Measurements from ENCODE around the gene SQSTM1. TPM values are rescaled to one million over a fixed set of nuclear protein-coding genes. Genes with fewer than 3 reads are reported as not detected.

SQSTM1 gene
- total and polyA plus RNA-seq, 2 experiments from 2014 or later, result 211 to 265 TPM

DNA sequence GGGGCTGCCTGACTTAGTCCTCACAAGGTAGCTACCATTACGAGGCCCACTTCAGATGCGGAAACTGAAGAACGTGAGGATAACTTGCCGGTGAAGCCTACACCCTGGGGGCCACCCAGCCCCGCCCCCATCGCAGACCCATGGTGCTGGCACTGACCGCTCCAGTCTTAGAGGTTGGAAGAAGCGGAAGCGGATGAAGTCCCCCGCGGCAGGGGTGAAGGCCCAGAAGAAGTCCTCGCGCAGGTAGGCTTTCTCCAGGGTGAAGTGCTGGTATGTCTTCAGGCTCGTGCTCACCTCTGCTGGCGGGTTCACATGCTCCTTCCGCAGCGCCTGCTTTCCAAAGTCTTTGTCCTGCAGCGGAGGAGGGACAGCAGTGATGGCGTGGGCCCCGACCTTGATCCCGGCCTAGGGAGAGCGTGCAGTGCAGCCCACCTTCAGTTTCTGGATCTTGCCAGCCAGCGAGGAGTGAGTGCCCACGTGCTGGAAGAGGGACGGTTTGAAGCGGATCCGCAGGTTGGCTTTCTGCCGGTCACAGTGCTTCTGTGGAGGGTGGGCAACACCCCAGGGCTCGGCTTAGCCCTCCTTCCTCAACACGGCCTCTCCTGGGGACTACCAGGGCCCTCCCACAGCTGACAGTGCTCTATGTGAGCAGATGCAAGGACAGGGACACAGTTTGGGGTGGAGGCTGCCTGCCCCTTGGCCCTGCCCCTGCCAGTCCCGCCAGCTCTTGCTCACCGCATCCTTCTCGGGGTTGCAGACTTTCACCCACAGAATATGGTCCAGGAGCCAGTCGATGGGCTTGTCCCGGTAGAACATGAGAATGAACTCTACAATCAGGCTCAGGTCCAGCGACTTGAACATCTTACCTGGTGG is 21.7 kb upstream of the SQSTM1 start:
- peaks cover 22% of the 10 kb centered on the region for H3K79me2 ChIP-seq (ENCODE audit: insufficient read depth)
- no peak overlapping the region for H3K4me3 ChIP-seq
- no peak for TF ChIP-seq EZH2phosphoT487 (IDR thresholded peaks at IDR 0.05; ENCODE audit: insufficient read depth, low read depth)
- no peak for TF ChIP-seq EZH2 (IDR thresholded peaks at IDR 0.05; ENCODE audit: insufficient read depth, poor library complexity, severe bottlenecking)
- 94 to 96% methylated on average over 35 to 36 of the region's 36 CpGs for WGBS, 2 experiments (ENCODE audit: low coverage in 1 of 2, low lambda C conversion rate in 2 of 2, missing lambda C conversion rate in 2 of 2)
- H3K4me2 ChIP-seq (ENCODE audit: unreplicated experiment), result no peak overlapping the region
- no peaks in the 10 kb centered on the region for H3K9me2 ChIP-seq (ENCODE audit: insufficient read depth)
- peaks cover 5% of the 10 kb centered on the region for H3F3A ChIP-seq (ENCODE audit: insufficient read depth)
- no peaks in the 10 kb centered on the region for H4K20me1 ChIP-seq (ENCODE audit: insufficient read depth)
- H2AFZ ChIP-seq, result no peak overlapping the region
- in situ Hi-C loops (cut with MboI), result no loop called here
- no peak for DNase-seq
- H3K36me3 ChIP-seq (ENCODE audit: low read depth), result peaks cover 9% of the 10 kb centered on the region; the same call in 1 of the 2 replicates
- H3K4me1 ChIP-seq (ENCODE audit: insufficient read depth), result peaks cover 5% of the 10 kb centered on the region
- no peaks in the 10 kb centered on the region for H3K27me3 ChIP-seq (replicated peaks; ENCODE audit: insufficient read depth)
- H3K9me3 ChIP-seq (ENCODE audit: low read depth), result no peaks in the 10 kb centered on the region
- no peak overlapping the region for H3K9ac ChIP-seq
- no peak overlapping the region for H3K27ac ChIP-seq

- Histone ChIP-seq H3K9me2 (ENCODE audit: insufficient read depth) (no peaks in the 10 kb centered on the region), H4K20me1 (ENCODE audit: insufficient read depth) (no peaks in the 10 kb centered on the region), H3K9ac (no peak overlapping the region), H3K36me3 (ENCODE audit: low read depth) (peaks cover 9% of the 10 kb centered on the region; the same call in 1 of the 2 replicates), H3K4me1 (ENCODE audit: insufficient read depth) (peaks cover 11% of the 10 kb centered on the region), H3K4me3 (no peak overlapping the region), H3K27ac (no peak overlapping the region), H3K27me3 (replicated peaks; ENCODE audit: insufficient read depth) (no peaks in the 10 kb centered on the region), H2AFZ (no peak overlapping the region), H3F3A (ENCODE audit: insufficient read depth) (peaks cover 5% of the 10 kb centered on the region), H3K9me3 (ENCODE audit: low read depth) (no peaks in the 10 kb centered on the region), H3K4me2 (ENCODE audit: unreplicated experiment) (no peak overlapping the region), H3K79me2 (ENCODE audit: insufficient read depth) (peaks cover 28% of the 10 kb centered on the region)
- in situ Hi-C loops (cut with MboI), result no loop called here
- no peak for DNase-seq
- 87 to 90% methylated on average over 5 of the region's 5 CpGs for WGBS, 2 experiments (ENCODE audit: low coverage in 1 of 2, low lambda C conversion rate in 2 of 2, missing lambda C conversion rate in 2 of 2)
- TF ChIP-seq EZH2 (IDR thresholded peaks at IDR 0.05; ENCODE audit: insufficient read depth, poor library complexity, severe bottlenecking) (no peak), EZH2phosphoT487 (IDR thresholded peaks at IDR 0.05; ENCODE audit: insufficient read depth, low read depth) (no peak)
These were observed 21.1 kb upstream of the SQSTM1 start for GRCh38 chr5:179799644-179799973.

- no peak overlapping the region for H3K4me2 ChIP-seq (ENCODE audit: unreplicated experiment)
- peaks cover 5% of the 10 kb centered on the region for H3F3A ChIP-seq (ENCODE audit: insufficient read depth)
- H3K4me1 ChIP-seq (ENCODE audit: insufficient read depth), result peaks cover 17% of the 10 kb centered on the region
- H3K27me3 ChIP-seq (replicated peaks; ENCODE audit: insufficient read depth), result no peaks in the 10 kb centered on the region
- in situ Hi-C loops (cut with MboI), result no loop called here
- H3K27ac ChIP-seq, result no peak overlapping the region
- TF ChIP-seq EZH2 (IDR thresholded peaks at IDR 0.05; ENCODE audit: insufficient read depth, poor library complexity, severe bottlenecking) (no peak), EZH2phosphoT487 (IDR thresholded peaks at IDR 0.05; ENCODE audit: insufficient read depth, low read depth) (no peak)
- peaks cover 34% of the 10 kb centered on the region for H3K79me2 ChIP-seq (ENCODE audit: insufficient read depth)
- no peak overlapping the region for H2AFZ ChIP-seq
- peaks cover 9% of the 10 kb centered on the region; the same call in 1 of the 2 replicates for H3K36me3 ChIP-seq (ENCODE audit: low read depth)
- no peak for DNase-seq
- 89 to 93% methylated on average over 15 to 21 of the region's 21 CpGs for WGBS, 2 experiments (ENCODE audit: low coverage in 1 of 2, low lambda C conversion rate in 2 of 2, missing lambda C conversion rate in 2 of 2)
- H4K20me1 ChIP-seq (ENCODE audit: insufficient read depth), result no peaks in the 10 kb centered on the region
- H3K9me2 ChIP-seq (ENCODE audit: insufficient read depth), result no peaks in the 10 kb centered on the region
- H3K9ac ChIP-seq, result no peak overlapping the region
- H3K4me3 ChIP-seq, result no peak overlapping the region
- no peaks in the 10 kb centered on the region for H3K9me3 ChIP-seq (ENCODE audit: low read depth)
These were observed 20.5 kb upstream of the SQSTM1 start for GRCh38 chr5:179800071-179800695.

DNA sequence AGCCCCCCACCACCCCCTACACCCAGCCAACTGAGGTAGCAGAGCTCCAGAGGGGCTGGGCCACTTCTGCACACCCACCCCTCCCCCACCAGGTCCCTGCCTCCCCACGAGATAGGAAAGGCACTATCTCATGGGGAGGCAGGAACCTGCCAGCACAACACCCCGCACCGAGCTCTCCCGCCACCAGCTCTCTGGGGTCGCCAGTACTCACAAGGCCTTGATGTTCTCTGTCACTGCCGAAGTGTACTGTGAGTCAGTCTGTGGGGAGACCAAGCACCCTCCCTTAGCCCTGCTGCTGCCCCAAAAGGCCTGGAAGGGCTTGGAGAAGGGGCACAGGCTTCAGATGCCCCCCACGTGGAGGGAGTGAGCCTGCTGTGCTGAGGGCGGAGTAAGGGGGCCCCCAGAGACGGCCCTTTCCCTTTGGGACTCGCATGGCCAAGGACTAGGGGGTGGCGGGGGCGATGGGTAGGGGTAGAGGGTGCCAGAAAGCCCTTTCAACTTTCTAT is 20.0 kb upstream of the SQSTM1 start:
- in situ Hi-C loops (cut with MboI), result no loop called here
- no peaks in the 10 kb centered on the region for H4K20me1 ChIP-seq (ENCODE audit: insufficient read depth)
- no peak for DNase-seq

More for the DNA sequence above, 20.0 kb upstream of the SQSTM1 start:
- Histone ChIP-seq H3K4me1 (ENCODE audit: insufficient read depth) (peaks cover 17% of the 10 kb centered on the region), H2AFZ (no peak overlapping the region), H3K79me2 (ENCODE audit: insufficient read depth) (peaks cover 39% of the 10 kb centered on the region), H3K4me2 (ENCODE audit: unreplicated experiment) (no peak overlapping the region), H3K27ac (no peak overlapping the region), H3K9me3 (ENCODE audit: low read depth) (no peaks in the 10 kb centered on the region), H3K9me2 (ENCODE audit: insufficient read depth) (no peaks in the 10 kb centered on the region), H3K27me3 (replicated peaks; ENCODE audit: insufficient read depth) (no peaks in the 10 kb centered on the region), H3K4me3 (no peak overlapping the region), H3K36me3 (ENCODE audit: low read depth) (peaks cover 9% of the 10 kb centered on the region; the same call in 1 of the 2 replicates), H3K9ac (no peak overlapping the region), H3F3A (ENCODE audit: insufficient read depth) (peaks cover 5% of the 10 kb centered on the region)
- 80% methylated on average over 12 of the region's 12 CpGs for WGBS, 2 experiments (ENCODE audit: low coverage in 1 of 2, low lambda C conversion rate in 2 of 2, missing lambda C conversion rate in 2 of 2)
- TF ChIP-seq EZH2 (IDR thresholded peaks at IDR 0.05; ENCODE audit: insufficient read depth, poor library complexity, severe bottlenecking) (no peak), EZH2phosphoT487 (IDR thresholded peaks at IDR 0.05; ENCODE audit: insufficient read depth, low read depth) (no peak)

Measured in GM23248 (cell line).